NCI-H2029 treated with DMSO at 0.1 percent for 48 hours (cell line): ENCODE measurements around the gene BDH2.
A peak's percentile ranks its signal among the peaks of the same experiment; 100 is the strongest.

Experiments used
- DNase-seq: peaks from one replicate; lab custom pipeline; 2025; lab: John Stamatoyannopoulos, UW

BDH2 gene

GRCh38 chr4:103099691-103100392, at the start of gene BDH2:
BDH2 (minus strand) TSS chr4:103099834; CDS start chr4:103096254, 3,580 bp downstream.
- DNase-seq: peak; percentile 84

- no peak for DNase-seq
These were observed 45.3 kb upstream of the BDH2 start for GRCh38 chr4:103144926-103145325.

DNA sequence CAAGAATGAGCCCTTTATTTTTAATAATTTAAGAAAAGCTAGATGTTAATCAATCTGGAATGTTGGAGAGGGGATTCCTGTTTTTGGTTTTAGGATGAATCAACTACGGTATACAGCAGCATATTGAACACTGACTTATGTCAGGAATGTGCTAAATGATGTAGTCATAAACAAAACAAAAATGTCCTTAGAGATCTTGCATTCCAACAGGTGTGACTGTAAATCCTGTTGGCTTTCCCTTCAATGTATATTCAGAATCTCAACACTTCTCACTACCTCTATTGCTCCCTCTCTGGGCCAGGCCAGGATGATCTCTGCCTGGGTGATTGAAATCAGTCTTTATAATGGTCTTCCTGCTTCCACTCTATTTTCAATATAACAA, 37.8 kb upstream of the BDH2 start:
- no peak for DNase-seq

GRCh38 chr4:103136671-103137445, 37.2 kb upstream of the BDH2 start:
- no peak for DNase-seq

DNA sequence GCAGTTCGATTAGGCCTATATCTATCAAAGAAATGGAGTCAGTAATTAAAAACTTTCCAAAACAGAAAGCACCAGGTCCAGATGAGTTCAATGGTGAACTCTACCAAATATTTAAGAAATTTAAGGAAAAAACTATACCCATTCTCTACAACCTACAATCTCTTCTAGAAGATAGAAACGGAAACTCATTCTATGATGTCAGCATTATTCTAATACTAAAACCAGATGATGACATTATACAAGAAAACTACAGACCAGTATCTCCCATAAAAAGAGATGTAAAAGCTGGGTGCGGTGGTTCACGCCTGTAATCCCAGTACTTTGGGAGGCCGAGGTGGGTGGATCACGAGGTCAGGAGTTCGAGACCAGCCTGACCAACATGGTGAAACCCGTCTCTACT, 29.5 kb upstream of the BDH2 start:
- DNase-seq: no peak

- no peak for DNase-seq
These were observed 26.5 kb upstream of the BDH2 start for GRCh38 chr4:103126126-103126525.

DNA sequence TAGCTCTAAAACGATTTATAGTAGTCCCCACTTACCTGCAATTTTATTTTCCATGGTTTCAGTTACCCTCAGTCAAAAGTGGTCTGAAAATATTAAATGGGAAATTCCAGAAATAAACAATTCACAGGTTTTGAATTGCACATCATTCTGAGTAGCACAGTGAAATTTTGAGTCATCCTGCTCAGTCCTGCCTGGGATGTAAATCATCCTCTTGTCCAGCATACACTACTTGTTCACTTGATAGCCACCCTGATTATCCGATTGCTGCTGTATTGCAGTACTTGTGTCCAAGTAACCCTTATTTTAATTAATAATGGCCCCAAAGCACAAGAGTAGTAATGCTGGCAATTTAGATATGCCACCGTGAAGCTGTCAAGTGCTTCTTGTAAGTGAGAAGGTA, 23.5 kb upstream of the BDH2 start:
- no peak for DNase-seq

DNA sequence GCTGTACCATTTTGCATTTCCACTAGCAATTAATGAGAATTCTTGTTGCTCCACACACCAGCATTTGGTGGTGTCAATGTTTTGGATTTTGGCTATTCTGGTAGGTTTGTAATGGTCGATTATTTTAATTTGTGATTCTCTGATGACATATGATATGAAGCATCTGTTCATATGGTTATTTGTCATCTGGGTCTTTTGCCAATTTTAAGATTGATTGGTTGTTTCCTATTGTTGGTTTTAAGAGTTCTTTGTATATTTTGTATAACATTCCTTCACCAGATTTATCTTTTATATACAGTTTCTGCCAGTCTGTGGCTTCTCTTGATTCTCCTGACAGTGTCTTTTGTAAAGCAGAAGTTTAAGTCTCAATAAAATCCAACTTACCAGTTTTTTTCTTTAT, 18.5 kb upstream of the BDH2 start:
- DNase-seq: no peak

GRCh38 chr4:103111598-103111997, 12.0 kb upstream of the BDH2 start:
- DNase-seq: no peak

DNA sequence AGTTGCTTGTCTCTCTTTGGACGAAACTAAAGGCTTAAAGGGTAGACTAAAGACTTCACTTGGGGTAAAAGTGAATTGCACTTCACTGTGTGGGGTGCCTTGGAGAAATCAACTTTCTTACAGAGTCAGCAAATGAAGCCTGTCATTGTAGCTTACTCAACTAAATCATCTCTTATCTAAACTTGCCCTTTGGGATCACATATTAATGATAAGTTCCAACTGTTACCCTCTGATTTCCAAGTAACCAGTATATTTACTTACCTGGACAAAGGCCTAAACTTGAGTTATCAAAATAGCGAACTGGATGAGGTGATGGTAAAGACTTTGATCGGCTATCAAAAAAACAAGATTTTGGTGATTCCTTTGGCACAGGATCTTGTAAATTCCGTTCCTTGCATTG, 8.9 kb upstream of the BDH2 start:
- no peak for DNase-seq

- DNase-seq: no peak
These were observed 6.1 kb upstream of the BDH2 start for GRCh38 chr4:103105558-103106356.

DNA sequence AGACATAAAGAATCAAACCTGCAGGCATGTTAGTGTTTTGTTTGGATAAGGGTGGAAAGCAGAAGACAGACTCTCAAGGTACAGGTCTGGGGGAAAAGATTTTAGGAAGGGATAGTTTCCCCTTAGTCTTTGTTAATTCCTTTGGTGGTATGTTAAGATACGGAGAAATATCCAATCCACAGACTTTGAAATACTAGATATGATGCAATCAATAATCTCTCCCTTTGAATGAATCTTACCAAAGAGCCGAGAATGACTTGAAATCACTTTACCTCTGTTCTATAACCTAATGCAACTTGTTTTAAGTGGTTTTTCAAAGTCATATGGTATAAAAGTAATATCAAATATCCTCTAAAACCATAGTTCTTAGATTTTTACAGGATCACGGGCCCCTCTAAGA, 5.3 kb upstream of the BDH2 start:
- DNase-seq: no peak

GRCh38 chr4:103100691-103101090, 1.1 kb upstream of the BDH2 start:
- no peak for DNase-seq

DNA sequence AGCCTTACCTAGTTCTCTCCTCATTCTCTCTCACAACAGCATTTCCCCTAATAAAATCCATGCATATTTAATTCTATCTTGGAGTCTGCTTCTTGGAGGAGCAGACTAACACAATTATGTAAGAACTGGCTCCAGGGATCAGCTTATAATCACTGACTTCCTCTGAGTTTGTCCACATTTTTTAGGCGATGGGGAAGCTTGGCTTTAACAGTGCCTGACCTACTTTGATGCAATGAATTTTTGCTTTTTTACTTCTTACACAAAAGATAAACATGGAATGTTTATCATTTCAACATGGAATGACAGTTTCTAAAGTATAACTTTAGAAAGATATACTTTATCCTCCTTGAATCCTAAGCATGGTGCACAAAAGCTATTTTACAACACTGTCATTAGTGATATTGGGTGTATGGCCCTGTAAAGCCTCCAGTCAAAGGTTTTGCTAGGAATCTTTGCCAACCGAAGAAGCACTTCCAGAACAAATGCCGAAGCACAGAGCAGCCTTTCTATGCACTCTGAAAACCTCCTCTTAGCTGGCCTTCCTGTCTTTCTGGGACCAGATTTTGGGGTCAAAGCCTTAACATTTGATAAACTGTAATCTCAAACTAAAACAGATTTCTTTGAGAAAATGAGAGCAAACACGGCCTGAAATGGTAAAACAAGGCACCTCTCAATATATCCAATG, 736 bp downstream of the BDH2 start:
- DNase-seq: no peak

DNA sequence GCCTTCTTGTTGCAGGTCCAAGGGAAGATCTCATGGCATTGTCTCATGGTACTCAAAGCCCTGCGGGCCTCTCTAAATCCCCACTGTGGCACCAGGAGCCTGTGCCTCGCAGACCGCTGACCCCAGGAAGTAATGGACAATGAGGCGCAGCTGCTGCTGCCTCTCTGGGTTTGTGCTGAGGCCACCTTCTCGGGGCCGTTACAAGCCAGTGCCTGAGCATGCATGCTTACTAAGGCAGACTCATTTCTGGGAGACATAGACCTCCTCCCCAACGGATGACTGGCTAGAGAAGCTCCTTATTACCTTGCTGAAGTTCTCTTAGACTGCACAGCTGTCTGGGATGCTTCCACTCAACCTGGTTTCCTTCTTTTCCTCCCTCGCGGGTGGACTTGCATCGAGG, 1.3 kb downstream of the BDH2 start:
- DNase-seq: no peak

GRCh38 chr4:103097112-103097511, 2.5 kb downstream of the BDH2 start:
- no peak for DNase-seq

- DNase-seq: no peak
These were observed 4.6 kb downstream of the BDH2 start for GRCh38 chr4:103095080-103095479.

DNA sequence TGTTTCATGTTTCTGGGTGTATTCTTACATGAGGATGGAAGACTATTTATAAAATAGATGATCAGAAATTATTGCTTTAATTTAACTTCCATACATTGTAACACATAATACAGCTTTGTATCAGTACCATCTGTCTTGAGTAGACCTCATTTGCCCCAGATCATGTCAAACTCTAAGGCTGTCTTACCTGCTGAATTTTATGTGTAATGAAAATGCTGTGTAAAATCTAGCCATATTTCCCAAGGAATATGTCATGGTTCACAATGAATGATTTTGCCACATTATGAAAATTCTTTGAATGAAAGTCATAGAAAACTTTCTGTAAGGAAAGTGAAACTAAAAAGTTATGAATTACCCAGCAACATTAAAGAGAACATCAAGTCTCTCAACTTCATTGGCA, 7.4 kb downstream of the BDH2 start:
- DNase-seq: no peak

DNA sequence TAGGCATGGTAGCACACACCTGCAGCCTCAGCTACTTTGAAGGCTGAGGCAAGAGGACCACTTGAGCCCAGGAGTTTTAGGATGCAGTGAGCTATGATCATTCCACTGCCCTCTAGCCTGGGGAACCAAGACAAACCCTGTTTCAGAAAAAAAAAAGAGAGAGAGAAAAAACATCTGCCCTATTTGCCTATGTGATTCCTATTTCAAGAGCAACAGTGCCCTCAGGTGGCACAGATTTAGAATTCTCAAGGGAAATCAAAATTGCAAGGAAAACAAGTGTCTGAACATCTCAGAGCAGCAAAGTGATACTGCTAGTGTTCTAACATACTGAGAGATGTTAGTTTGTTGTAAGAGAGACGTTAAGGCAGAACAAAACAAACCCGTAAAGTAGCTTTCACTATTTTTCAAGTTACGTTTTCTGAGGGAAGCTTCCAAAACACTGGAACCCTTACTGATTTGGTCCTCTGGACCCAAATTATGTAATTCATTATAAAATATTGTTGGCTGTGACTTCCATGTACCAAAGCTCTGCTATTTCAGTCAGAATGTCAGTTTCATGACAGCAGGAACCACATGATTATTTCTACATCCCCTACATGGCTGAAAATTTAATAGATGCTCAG, 7.9 kb downstream of the BDH2 start:
- peak; percentile 15 for DNase-seq

DNA sequence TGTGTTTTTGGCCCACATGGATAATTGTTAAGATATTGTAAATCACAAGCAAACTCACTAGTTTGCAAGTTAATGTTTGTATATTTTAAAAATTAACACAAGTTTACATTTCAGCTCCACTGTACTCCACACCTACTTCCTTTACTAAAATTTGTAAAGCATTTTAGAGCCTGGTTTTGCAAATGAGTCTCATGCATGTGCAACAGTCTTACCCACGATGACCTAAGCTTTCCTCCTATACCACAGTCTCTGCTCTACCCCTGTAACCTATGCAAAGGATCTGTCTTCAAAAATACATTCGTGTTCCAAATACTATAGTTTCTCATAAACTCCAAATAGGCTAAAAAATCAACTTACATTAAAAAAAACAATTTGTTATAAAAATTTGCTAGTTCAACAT, 10.2 kb downstream of the BDH2 start:
- no peak for DNase-seq

DNA sequence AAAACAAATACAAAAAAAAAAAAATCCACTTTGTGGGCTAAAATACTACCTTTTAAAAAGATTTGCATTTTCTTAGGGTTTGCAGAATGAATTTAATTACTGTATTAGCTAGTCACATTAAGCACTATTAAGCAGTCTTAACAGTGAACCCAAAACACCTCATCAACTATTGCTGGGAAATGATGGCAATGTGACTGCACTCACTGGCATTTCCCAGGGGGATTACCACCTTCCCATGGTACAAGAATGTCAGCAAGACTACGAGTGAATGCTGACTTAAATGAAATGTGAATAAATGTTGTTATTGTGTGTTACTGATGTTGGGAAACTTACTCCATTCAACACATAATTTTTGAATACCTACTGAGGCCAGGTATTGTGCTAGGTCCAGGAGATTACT, 13.1 kb downstream of the BDH2 start:
- no peak for DNase-seq
